Left ventricle myocardium inferior (tissue), 1 donor: ENCODE measurements around the gene SMARCAL1. TPM values are rescaled to one million over a fixed set of nuclear protein-coding genes. Genes with fewer than 3 reads are reported as not detected.

Source experiments
- DNase-seq: peaks from one replicate; pipeline ENCODE4 v3.0.0-alpha.2; 2020
- H3K27ac ChIP-seq: fragments of 200-600 bp; replicated peaks from 2 replicates; pipeline ENCODE4 v1.8.0; 2021
- H3K27me3 ChIP-seq: fragments of 200-600 bp; 2 replicates; pipeline ENCODE4 v1.8.0; 2021; ENCODE audit warnings: low read depth
- H3K36me3 ChIP-seq: fragments of 200-600 bp; 2 replicates; pipeline ENCODE4 v1.8.0; 2021
- H3K4me1 ChIP-seq: fragments of 200-600 bp; 2 replicates; pipeline ENCODE4 v1.8.0; 2021
- H3K4me3 ChIP-seq: fragments of 200-600 bp; 2 replicates; pipeline ENCODE4 v1.8.0; 2021; ENCODE audit warnings: mild to moderate bottlenecking, moderate library complexity
- H3K9me3 ChIP-seq: fragments of 200-600 bp; replicated peaks from 2 replicates; pipeline ENCODE4 v1.8.0; 2021
- CTCF ChIP-seq: fragments of 200-600 bp; IDR thresholded peaks from 2 replicates; pipeline ENCODE4 v1.8.0; 2021; ENCODE audit warnings: antibody characterized with exemption, mild to moderate bottlenecking, borderline replicate concordance
- intact Hi-C: fragments of 100-400 bp; cut with micrococcal nuclease; formaldehyde crosslinking; loops from one replicate; pipeline ENCODE4 v1.11.0; 2022
- total RNA-seq: library from RNA; stranded (reverse); fragmentation: NEBNext Ultra II Directional; extraction: Animal tissue kit (Norgen Biotek cat#: 25700); gene quantifications from one replicate; pipeline ENCODE4 v1.2.1, GENCODE V29; 2021
- donor health status: DM: no; HTN: yes; CAD: no; lungs with severe emphysema.

Gene SMARCAL1
- total RNA-seq, 1 donor from 2014 or later, result 7.5 TPM

- no peaks in the 10 kb centered on the region for H3K36me3 ChIP-seq
- H3K27ac ChIP-seq, result no peak overlapping the region
- H3K4me1 ChIP-seq, result no peaks in the 10 kb centered on the region
- peaks cover 8% of the 10 kb centered on the region for H3K27me3 ChIP-seq
- intact Hi-C loops, result no loop called here
- H3K9me3 ChIP-seq, result no peaks in the 10 kb centered on the region
- DNase-seq, result no peak
- no peak for TF ChIP-seq CTCF
- H3K4me3 ChIP-seq, result no peak overlapping the region
Observed at GRCh38 chr2:216389570-216389969, 22.7 kb upstream of the SMARCAL1 start.

- DNase-seq, result no peak
Observed at GRCh38 chr2:216391401-216391800, 20.9 kb upstream of the SMARCAL1 start.

GRCh38 chr2:216392018-216392562, 20.2 kb upstream of the SMARCAL1 start:
- Histone ChIP-seq H3K27ac (no peak overlapping the region), H3K36me3 (no peaks in the 10 kb centered on the region), H3K4me3 (no peak overlapping the region), H3K9me3 (no peaks in the 10 kb centered on the region), H3K4me1 (no peaks in the 10 kb centered on the region), H3K27me3 (peaks cover 8% of the 10 kb centered on the region)
- intact Hi-C loops, result no loop called here
- no peak for TF ChIP-seq CTCF
- no peak for DNase-seq

More at GRCh38 chr2:216391401-216391800, 20.9 kb upstream of the SMARCAL1 start:
- Histone ChIP-seq H3K27ac (no peak overlapping the region), H3K4me1 (no peaks in the 10 kb centered on the region), H3K4me3 (no peak overlapping the region), H3K36me3 (no peaks in the 10 kb centered on the region), H3K27me3 (peaks cover 8% of the 10 kb centered on the region), H3K9me3 (no peaks in the 10 kb centered on the region)
- no peak for TF ChIP-seq CTCF
- intact Hi-C loops, result no loop called here

- DNase-seq, result no peak
- H3K27ac ChIP-seq, result no peak overlapping the region
- no peaks in the 10 kb centered on the region for H3K4me1 ChIP-seq
- TF ChIP-seq CTCF, result no peak
- H3K36me3 ChIP-seq, result no peaks in the 10 kb centered on the region
- intact Hi-C loops, result no loop called here
- peaks cover 6% of the 10 kb centered on the region for H3K27me3 ChIP-seq
- no peak overlapping the region for H3K4me3 ChIP-seq
- H3K9me3 ChIP-seq, result no peaks in the 10 kb centered on the region
Observed at GRCh38 chr2:216392945-216393840, 19.1 kb upstream of the SMARCAL1 start.

GRCh38 chr2:216394881-216395280, 17.4 kb upstream of the SMARCAL1 start:
- no peaks in the 10 kb centered on the region for H3K27me3 ChIP-seq
- intact Hi-C loops, result no loop called here
- H3K36me3 ChIP-seq, result no peaks in the 10 kb centered on the region
- no peaks in the 10 kb centered on the region for H3K4me1 ChIP-seq
- DNase-seq, result no peak
- H3K27ac ChIP-seq, result no peak overlapping the region
- TF ChIP-seq CTCF, result no peak
- H3K4me3 ChIP-seq, result no peak overlapping the region
- no peaks in the 10 kb centered on the region for H3K9me3 ChIP-seq
